Measurements from ENCODE around the gene RIPPLY1. TPM values are rescaled to one million over a fixed set of nuclear protein-coding genes. Genes with fewer than 3 reads are reported as not detected.

Gene RIPPLY1
- total and polyA plus RNA-seq, 9 donors = 0.20 to 0.45 TPM; not detected in 7

- H3K4me3 ChIP-seq = no peak overlapping the region
- 50 to 69% (median 67%) methylated on average over 1 of the region's 1 CpG for WGBS, 3 donors
- H3K4me1 ChIP-seq (ENCODE audit: insufficient read depth) = no peaks in the 10 kb centered on the region
- no peak overlapping the region for H3K27ac ChIP-seq
- H3K9me3 ChIP-seq = no peaks in the 10 kb centered on the region
- intact Hi-C loops (cut with DNase I) = loop anchor here in 1 of 4 donors (2.0 to 10.0 kb wide), 2 partner anchors 61 to 1175 kb away; no protein-coding TSS in a partner anchor
- H3K27me3 ChIP-seq = no peaks in the 10 kb centered on the region
- TF ChIP-seq CTCF (IDR thresholded peaks at IDR 0.05) (no peak), POLR2A (IDR thresholded peaks at IDR 0.05) (no peak), EP300 (IDR thresholded peaks at IDR 0.05) (no peak)
- no peak for DNase-seq
- H3K36me3 ChIP-seq = no peaks in the 10 kb centered on the region
Measured at GRCh38 chrX:106899841-106900240, 3.3 kb downstream of the RIPPLY1 start.

GRCh38 chrX:106899276-106899675 lies 3.9 kb downstream of the RIPPLY1 start:
- WGBS, 3 donors = 41 to 46% (median 41%) methylated on average over 2 of the region's 2 CpGs
- Histone ChIP-seq H3K27ac (no peak overlapping the region), H3K36me3 (no peaks in the 10 kb centered on the region), H3K4me1 (ENCODE audit: insufficient read depth) (no peaks in the 10 kb centered on the region), H3K4me3 (no peak overlapping the region), H3K27me3 (no peaks in the 10 kb centered on the region), H3K9me3 (no peaks in the 10 kb centered on the region)
- intact Hi-C loops (cut with DNase I) = loop anchor here in 1 of 4 donors (10.0 kb wide), 1 partner anchor 1176 kb away; no protein-coding TSS in a partner anchor
- TF ChIP-seq CTCF (IDR thresholded peaks at IDR 0.05) (no peak), POLR2A (IDR thresholded peaks at IDR 0.05) (no peak), EP300 (IDR thresholded peaks at IDR 0.05) (no peak)
- DNase-seq = no peak

- Histone ChIP-seq H3K4me1 (ENCODE audit: insufficient read depth) (no peaks in the 10 kb centered on the region), H3K27me3 (no peaks in the 10 kb centered on the region), H3K4me3 (no peak overlapping the region), H3K27ac (no peak overlapping the region), H3K9me3 (no peaks in the 10 kb centered on the region), H3K36me3 (no peaks in the 10 kb centered on the region)
- no peak for DNase-seq
- no peak for TF ChIP-seq EP300 (IDR thresholded peaks at IDR 0.05)
- TF ChIP-seq POLR2A (IDR thresholded peaks at IDR 0.05) = no peak
- TF ChIP-seq CTCF (IDR thresholded peaks at IDR 0.05) = no peak
- intact Hi-C loops (cut with DNase I) = loop anchor here in 1 of 4 donors (10.0 kb wide), 1 partner anchor 1176 kb away; no protein-coding TSS in a partner anchor
- WGBS, 3 donors = 24 to 35% (median 31%) methylated on average over 1 of the region's 1 CpG
Measured at GRCh38 chrX:106898462-106898861, 4.7 kb downstream of the RIPPLY1 start.

- intact Hi-C loops (cut with DNase I) = loop anchor here in 1 of 4 donors (10.0 kb wide), 1 partner anchor 1178 kb away; no protein-coding TSS in a partner anchor
Measured at GRCh38 chrX:106897259-106897658, 5.9 kb downstream of the RIPPLY1 start.

More at GRCh38 chrX:106897259-106897658, 5.9 kb downstream of the RIPPLY1 start:
- 68 to 76% (median 73%) methylated on average over 6 of the region's 6 CpGs for WGBS, 3 donors
- TF ChIP-seq POLR2A (IDR thresholded peaks at IDR 0.05) (no peak), CTCF (IDR thresholded peaks at IDR 0.05) (no peak), EP300 (IDR thresholded peaks at IDR 0.05) (no peak)
- no peak overlapping the region for H3K4me3 ChIP-seq
- no peak for DNase-seq
- no peaks in the 10 kb centered on the region for H3K36me3 ChIP-seq
- no peaks in the 10 kb centered on the region for H3K4me1 ChIP-seq (ENCODE audit: insufficient read depth)
- H3K9me3 ChIP-seq = no peaks in the 10 kb centered on the region
- H3K27ac ChIP-seq = no peak overlapping the region
- H3K27me3 ChIP-seq = no peaks in the 10 kb centered on the region

Data from ovary (tissue), 9 donors.